ENCODE measurements around the gene KDM5B.
A peak's percentile ranks its signal among the peaks of the same experiment; 100 is the strongest.
"Not testable (repeated sequence)": the region's sequence is repeated elsewhere in the genome, so short reads cannot be mapped to it uniquely, and the experiment has no call there.

Gene KDM5B

GRCh38 chr1:202807926-202808757, at the start of gene KDM5B:
Gene KDM5B, minus strand, starts transcription at chr1:202808421. Its CDS starts 116 bp downstream, at chr1:202808305.
- DNase-seq = peak; percentile 63

- DNase-seq = no peak
Observed at GRCh38 chr1:202857136-202857610, 49.0 kb upstream of the KDM5B start.

- DNase-seq = no peak
Observed at GRCh38 chr1:202856014-202856413, 47.8 kb upstream of the KDM5B start.

GRCh38 chr1:202854787-202855186, 46.6 kb upstream of the KDM5B start:
- no peak for DNase-seq

GRCh38 chr1:202852163-202852904, 44.1 kb upstream of the KDM5B start:
- DNase-seq = peak; percentile 41

GRCh38 chr1:202850593-202851362, 42.6 kb upstream of the KDM5B start:
- no peak for DNase-seq

GRCh38 chr1:202848191-202848542, 39.9 kb upstream of the KDM5B start:
- DNase-seq = no peak

- no peak for DNase-seq
Observed at GRCh38 chr1:202844935-202845334, 36.7 kb upstream of the KDM5B start.

- no peak for DNase-seq
Observed at GRCh38 chr1:202844259-202844658, 36.0 kb upstream of the KDM5B start.

GRCh38 chr1:202843081-202843480, 34.9 kb upstream of the KDM5B start:
- no peak for DNase-seq

GRCh38 chr1:202837746-202838262, 29.6 kb upstream of the KDM5B start:
- DNase-seq = no peak

- DNase-seq = no peak
Observed at GRCh38 chr1:202836623-202837403, 28.6 kb upstream of the KDM5B start.

GRCh38 chr1:202835548-202836072, 27.4 kb upstream of the KDM5B start:
- peak; percentile 33 for DNase-seq

GRCh38 chr1:202834771-202835547, 26.7 kb upstream of the KDM5B start:
- no peak for DNase-seq

- no peak for DNase-seq
Observed at GRCh38 chr1:202831906-202832305, 23.7 kb upstream of the KDM5B start.

GRCh38 chr1:202829223-202829622, 21.0 kb upstream of the KDM5B start:
- not testable (repeated sequence) for DNase-seq

GRCh38 chr1:202825748-202826147, 17.5 kb upstream of the KDM5B start:
- DNase-seq = no peak

- no peak for DNase-seq
Observed at GRCh38 chr1:202821467-202821866, 13.2 kb upstream of the KDM5B start.

- no peak for DNase-seq
Observed at GRCh38 chr1:202818819-202819218, 10.6 kb upstream of the KDM5B start.

- DNase-seq = no peak
Observed at GRCh38 chr1:202815120-202815519, 6.9 kb upstream of the KDM5B start.
